SH-SY5Y (cell line): ENCODE measurements around the gene ASB2.

ENCODE experiments used
- GATA2 ChIP-seq: IDR thresholded peaks from 2 replicates; pipeline ENCODE4 v1.6.1; 2011; ENCODE audit warnings: mild to moderate bottlenecking, low read depth, low read length
- GATA3 ChIP-seq: IDR thresholded peaks from 2 replicates; pipeline ENCODE4 v1.6.1; 2011; ENCODE audit warnings: low read depth, mild to moderate bottlenecking, low read length, moderate library complexity

The ASB2 gene

GRCh38 chr14:93978735-93979134, 2.4 kb upstream of the ASB2 start:
- TF ChIP-seq GATA3: no peak
- TF ChIP-seq GATA2: no peak

GRCh38 chr14:93977790-93978581, 1.6 kb upstream of the ASB2 start:
- no peak for TF ChIP-seq GATA2
- TF ChIP-seq GATA3: no peak

- no peak for TF ChIP-seq GATA3
These were observed 801 bp upstream of the ASB2 start for GRCh38 chr14:93977171-93977570.

GRCh38 chr14:93975791-93976476, 436 bp downstream of the ASB2 start:
- no peak for TF ChIP-seq GATA2
- TF ChIP-seq GATA3: no peak

GRCh38 chr14:93974833-93975232, 1.5 kb downstream of the ASB2 start:
- TF ChIP-seq GATA2 (no peak), GATA3 (no peak)

GRCh38 chr14:93974299-93974698, 2.1 kb downstream of the ASB2 start:
- TF ChIP-seq GATA2: no peak
- no peak for TF ChIP-seq GATA3

GRCh38 chr14:93973607-93974006, 2.8 kb downstream of the ASB2 start:
- TF ChIP-seq GATA3 (no peak), GATA2 (no peak)

GRCh38 chr14:93972618-93973205, 3.7 kb downstream of the ASB2 start:
- TF ChIP-seq GATA3: no peak
- TF ChIP-seq GATA2: no peak

GRCh38 chr14:93971635-93972027, 4.7 kb downstream of the ASB2 start:
- TF ChIP-seq GATA3 (no peak), GATA2 (no peak)

- TF ChIP-seq GATA2 (no peak), GATA3 (no peak)
These were observed 5.3 kb downstream of the ASB2 start for GRCh38 chr14:93970965-93971634.

GRCh38 chr14:93970585-93970964, 5.8 kb downstream of the ASB2 start:
- TF ChIP-seq GATA2 (no peak), GATA3 (no peak)

GRCh38 chr14:93969082-93969828, 7.1 kb downstream of the ASB2 start:
- no peak for TF ChIP-seq GATA2
- TF ChIP-seq GATA3: no peak

GRCh38 chr14:93967637-93968250, 8.6 kb downstream of the ASB2 start:
- TF ChIP-seq GATA3 (no peak), GATA2 (no peak)

- TF ChIP-seq GATA3 (no peak), GATA2 (no peak)
These were observed 10.4 kb downstream of the ASB2 start for GRCh38 chr14:93965946-93966474.
